ENCODE data around the gene ALPP.

Gene ALPP

GRCh38 chr2:232372231-232373208 lies 6.0 kb upstream of the ALPP start:
- Histone ChIP-seq H2AFZ (ENCODE audit: low read depth, low read length, severe bottlenecking) (no peak overlapping the region), H3K79me2 (ENCODE audit: insufficient read depth, low read length) (no peaks in the 10 kb centered on the region), H3K4me3 (ENCODE audit: insufficient read depth, low read length, poor library complexity, severe bottlenecking) (no peak overlapping the region), H3K36me3 (ENCODE audit: low read length) (no peaks in the 10 kb centered on the region), H3K9me2 (replicated peaks; ENCODE audit: insufficient read depth, low read length) (no peaks in the 10 kb centered on the region), H3K27me3 (ENCODE audit: low read length) (no peaks in the 10 kb centered on the region), H3K9ac (ENCODE audit: low read length) (no peak overlapping the region), H3F3A (ENCODE audit: insufficient read depth) (no peaks in the 10 kb centered on the region), H3K4me2 (ENCODE audit: low read depth, low read length, poor library complexity, severe bottlenecking) (no peak overlapping the region), H3K9me3 (ENCODE audit: insufficient read depth, low read length) (no peaks in the 10 kb centered on the region), H3K27ac (ENCODE audit: low read depth, low read length) (no peak overlapping the region), H4K20me1 (ENCODE audit: low read depth, low read length) (no peaks in the 10 kb centered on the region)
- TF ChIP-seq CTCF (IDR thresholded peaks at IDR 0.05; ENCODE audit: insufficient read depth, low read length, poor library complexity, severe bottlenecking) (no peak), EZH2phosphoT487 (conservative IDR thresholded peaks at IDR 0.05; ENCODE audit: low read length) (no peak)

GRCh38 chr2:232374356-232374755 lies 4.2 kb upstream of the ALPP start:
- H3K9ac ChIP-seq (ENCODE audit: low read length), result no peak overlapping the region
- no peaks in the 10 kb centered on the region for H3K79me2 ChIP-seq (ENCODE audit: insufficient read depth, low read length)
- no peak overlapping the region for H2AFZ ChIP-seq (ENCODE audit: low read depth, low read length, severe bottlenecking)
- no peaks in the 10 kb centered on the region for H3F3A ChIP-seq (ENCODE audit: insufficient read depth)
- no peaks in the 10 kb centered on the region for H4K20me1 ChIP-seq (ENCODE audit: low read depth, low read length)
- no peaks in the 10 kb centered on the region for H3K9me2 ChIP-seq (replicated peaks; ENCODE audit: insufficient read depth, low read length)
- no peak overlapping the region for H3K4me2 ChIP-seq (ENCODE audit: low read depth, low read length, poor library complexity, severe bottlenecking)
- H3K36me3 ChIP-seq (ENCODE audit: low read length), result no peaks in the 10 kb centered on the region
- no peak overlapping the region for H3K27ac ChIP-seq (ENCODE audit: low read depth, low read length)
- no peak overlapping the region for H3K4me3 ChIP-seq (ENCODE audit: insufficient read depth, low read length, poor library complexity, severe bottlenecking)
- no peaks in the 10 kb centered on the region for H3K27me3 ChIP-seq (ENCODE audit: low read length)
- no peaks in the 10 kb centered on the region for H3K9me3 ChIP-seq (ENCODE audit: insufficient read depth, low read length)
- TF ChIP-seq CTCF (IDR thresholded peaks at IDR 0.05; ENCODE audit: insufficient read depth, low read length, poor library complexity, severe bottlenecking), result no peak
- no peak for TF ChIP-seq EZH2phosphoT487 (conservative IDR thresholded peaks at IDR 0.05; ENCODE audit: low read length)

- H3K36me3 ChIP-seq (ENCODE audit: low read length), result no peaks in the 10 kb centered on the region
- H3F3A ChIP-seq (ENCODE audit: insufficient read depth), result no peaks in the 10 kb centered on the region
- H3K9me3 ChIP-seq (ENCODE audit: insufficient read depth, low read length), result no peaks in the 10 kb centered on the region
- H3K9ac ChIP-seq (ENCODE audit: low read length), result no peak overlapping the region
- H4K20me1 ChIP-seq (ENCODE audit: low read depth, low read length), result no peaks in the 10 kb centered on the region
- no peak overlapping the region for H3K27ac ChIP-seq (ENCODE audit: low read depth, low read length)
- no peaks in the 10 kb centered on the region for H3K79me2 ChIP-seq (ENCODE audit: insufficient read depth, low read length)
- H2AFZ ChIP-seq (ENCODE audit: low read depth, low read length, severe bottlenecking), result no peak overlapping the region
- H3K4me2 ChIP-seq (ENCODE audit: low read depth, low read length, poor library complexity, severe bottlenecking), result no peak overlapping the region
- no peaks in the 10 kb centered on the region for H3K9me2 ChIP-seq (replicated peaks; ENCODE audit: insufficient read depth, low read length)
- TF ChIP-seq CTCF (IDR thresholded peaks at IDR 0.05; ENCODE audit: insufficient read depth, low read length, poor library complexity, severe bottlenecking) (no peak), EZH2phosphoT487 (conservative IDR thresholded peaks at IDR 0.05; ENCODE audit: low read length) (no peak)
- H3K27me3 ChIP-seq (ENCODE audit: low read length), result no peaks in the 10 kb centered on the region
- H3K4me3 ChIP-seq (ENCODE audit: insufficient read depth, low read length, poor library complexity, severe bottlenecking), result no peak overlapping the region
Measured at GRCh38 chr2:232375164-232375563, 3.4 kb upstream of the ALPP start.

Data from SU-DHL-6 (cell line).